ENCODE results near the gene ACACA. TPM values are rescaled to one million over a fixed set of nuclear protein-coding genes. Genes with fewer than 3 reads are reported as not detected.
A peak's percentile ranks its signal among the peaks of the same experiment; 100 is the strongest.
"Not testable (repeated sequence)": the region's sequence is repeated elsewhere in the genome, so short reads cannot be mapped to it uniquely, and the experiment has no call there.

The ACACA gene
- 10 to 100 TPM; 58.2 to 64.4 TPM for total RNA-seq

DNA sequence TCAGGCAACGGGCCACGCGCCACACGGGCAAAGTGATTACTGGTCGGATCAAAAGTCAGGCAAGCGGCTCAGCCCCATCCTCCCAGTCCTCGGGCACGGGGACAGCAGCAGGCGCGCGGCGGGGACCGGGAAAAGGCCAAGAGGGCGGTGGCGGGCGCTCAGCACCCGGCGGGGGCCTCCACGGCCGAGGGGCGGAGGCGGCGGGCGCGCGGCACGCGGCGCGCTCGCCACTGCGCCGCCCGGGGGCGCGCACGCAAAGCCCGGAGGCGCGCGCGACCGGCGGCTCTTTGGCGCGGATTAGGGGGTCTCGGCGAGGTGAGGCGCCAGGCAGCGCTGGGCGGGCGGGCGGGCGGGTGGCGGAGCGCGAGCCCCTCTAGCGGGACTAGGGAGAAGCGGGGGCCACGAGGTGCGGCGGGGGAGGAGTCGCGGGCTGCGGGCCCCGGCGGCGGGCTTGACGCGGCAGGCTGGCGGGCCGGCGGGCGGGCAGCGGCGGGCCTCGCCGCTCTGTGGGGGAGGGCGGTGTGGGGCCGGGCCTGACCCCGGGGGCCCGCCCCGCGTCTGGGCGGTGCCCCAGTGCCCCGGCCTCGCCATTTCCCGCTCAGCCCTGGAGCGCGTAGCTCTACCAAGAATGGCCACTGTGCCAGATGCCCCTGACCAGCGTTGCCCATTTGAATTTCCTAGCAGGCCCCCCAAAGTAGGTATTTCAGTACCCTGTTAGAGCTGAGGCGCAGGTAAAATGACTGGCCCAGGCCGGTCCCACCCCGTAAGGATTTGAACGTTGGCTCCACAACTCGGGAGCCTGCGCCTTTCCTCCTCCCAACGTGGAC, at the start of gene ACACA, which contains the start of gene TADA2A:
ACACA (minus strand) TSS at position 202 of the 827 bp plus-strand sequence. CDS start 537 bp downstream, outside the sequence.
TADA2A (plus strand) TSS at position 252 of the 827 bp plus-strand sequence. CDS start 4,480 bp downstream, outside the sequence.
- CTCF ChIA-PET = interaction anchor here (1.1 to 4.1 kb wide), 4 partner anchors 9 to 33 kb away, joined by 3 to 35 read pairs (median 5); partner anchors contain the start of gene C17orf78
- Mint-ChIP-seq H3K27me3 (no peaks in the 10 kb centered on the region), H3K36me3 (peaks cover 27% of the 10 kb centered on the region), H3K27ac (peak within 1 kb of the TSS; percentile 97), H3K4me1 (ENCODE audit: low read depth) (peaks cover 55% of the 10 kb centered on the region), H3K9me3 (no peaks in the 10 kb centered on the region), H3K4me3 (peak within 1 kb of the TSS; percentile 99)
- peak; percentile 86 for DNase-seq
- POLR2A ChIA-PET = interaction anchor here (0.6 to 3.2 kb wide), 7 partner anchors 14 to 202 kb away, joined by 3 to 15 read pairs (median 3); partner anchors contain the start of gene SYNRG
- intact Hi-C loops (cut with micrococcal nuclease) = loop anchor here (1.0 to 2.0 kb wide), 3 partner anchors 24 to 84 kb away; no protein-coding TSS in a partner anchor

- Mint-ChIP-seq H3K9me3 (no peaks in the 10 kb centered on the region), H3K4me3 (no peak overlapping the region), H3K27ac (no peak overlapping the region), H3K27me3 (no peaks in the 10 kb centered on the region), H3K4me1 (ENCODE audit: low read depth) (peaks cover 5% of the 10 kb centered on the region), H3K36me3 (peaks cover 34% of the 10 kb centered on the region)
- ChIA-PET CTCF (interaction anchor here (0.9 to 2.3 kb wide), 3 partner anchors 12 to 77 kb away, joined by 3 to 12 read pairs (median 6); no protein-coding TSS in a partner anchor), POLR2A (interaction anchor here (1.5 kb wide), 1 partner anchor 20 kb away, joined by 4 read pairs; no protein-coding TSS in a partner anchor)
- intact Hi-C loops (cut with micrococcal nuclease) = no loop called here
- no peak for DNase-seq
Observed at GRCh38 chr17:37450112-37450511, 43.5 kb upstream of the ACACA start.

GRCh38 chr17:37447641-37448040, 41.0 kb upstream of the ACACA start:
- Mint-ChIP-seq H3K9me3 (no peaks in the 10 kb centered on the region), H3K4me3 (no peak overlapping the region), H3K36me3 (peaks cover 41% of the 10 kb centered on the region), H3K27ac (no peak overlapping the region), H3K27me3 (no peaks in the 10 kb centered on the region), H3K4me1 (ENCODE audit: low read depth) (peaks cover 5% of the 10 kb centered on the region)
- CTCF ChIA-PET = no interaction called here
- intact Hi-C loops (cut with micrococcal nuclease) = no loop called here
- no peak for DNase-seq
- POLR2A ChIA-PET = no interaction called here

DNA sequence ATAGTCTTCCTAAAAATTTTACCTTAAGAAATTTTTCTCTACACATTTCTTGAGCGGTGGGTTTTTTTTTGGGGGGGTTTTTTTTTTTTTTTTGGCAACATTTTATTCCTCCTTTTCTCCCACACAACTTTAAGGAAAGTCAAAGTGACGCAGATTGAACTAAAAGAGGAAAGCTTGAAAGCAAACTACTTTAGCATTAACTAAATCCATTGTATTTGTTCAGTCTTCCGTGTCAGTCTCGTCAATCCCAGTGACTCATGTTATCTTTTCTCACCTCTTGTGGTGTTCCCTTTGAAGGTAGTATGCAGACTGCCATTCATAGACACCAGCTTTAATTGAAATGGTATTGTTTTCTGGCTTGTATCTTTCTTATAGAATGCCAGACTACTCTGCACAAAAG, 39.4 kb upstream of the ACACA start:
- H3K4me3 Mint-ChIP-seq = no peak overlapping the region
- no peaks in the 10 kb centered on the region for H3K9me3 Mint-ChIP-seq
- DNase-seq = no peak
- POLR2A ChIA-PET = no interaction called here
- H3K36me3 Mint-ChIP-seq = peaks cover 44% of the 10 kb centered on the region
- peaks cover 5% of the 10 kb centered on the region for H3K4me1 Mint-ChIP-seq (ENCODE audit: low read depth)
- intact Hi-C loops (cut with micrococcal nuclease) = no loop called here
- no peaks in the 10 kb centered on the region for H3K27me3 Mint-ChIP-seq
- CTCF ChIA-PET = no interaction called here
- H3K27ac Mint-ChIP-seq = no peak overlapping the region

DNA sequence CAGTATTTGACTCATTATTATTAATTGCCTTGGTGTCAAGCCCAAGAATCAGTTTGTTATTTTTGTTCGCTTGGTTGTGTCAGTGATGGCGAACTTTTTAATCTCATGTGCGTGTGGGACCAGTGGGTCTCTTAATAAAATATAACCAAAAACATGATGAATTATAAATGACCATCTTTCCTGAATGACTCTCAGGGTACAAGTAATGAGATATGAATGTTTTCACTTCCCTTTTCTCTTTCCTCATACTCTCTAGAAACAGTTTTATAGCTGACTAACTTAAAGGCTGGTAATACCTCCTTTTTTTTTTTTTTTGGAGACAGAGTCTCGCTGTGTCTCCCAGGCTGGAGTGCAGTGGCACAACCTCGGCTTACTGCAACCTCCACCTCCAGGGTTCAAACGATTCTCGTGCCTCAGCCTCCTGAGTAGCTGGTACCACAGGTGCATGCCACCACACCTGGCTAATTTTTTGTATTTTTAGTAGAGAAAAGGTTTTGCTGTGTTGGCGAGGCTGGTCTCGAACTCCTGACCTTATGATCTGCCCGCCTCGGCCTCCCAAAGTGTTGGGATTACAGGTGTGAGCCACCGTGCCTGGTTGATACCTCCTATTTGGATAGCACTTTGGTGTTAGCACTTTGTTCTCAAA, 34.9 kb upstream of the ACACA start:
- H3K36me3 Mint-ChIP-seq = peaks cover 41% of the 10 kb centered on the region
- intact Hi-C loops (cut with micrococcal nuclease); H3K27ac Mint-ChIP-seq; H3K4me3 Mint-ChIP-seq; H3K27me3 Mint-ChIP-seq; H3K4me1 Mint-ChIP-seq (ENCODE audit: low read depth); H3K9me3 Mint-ChIP-seq; DNase-seq: not testable (repeated sequence)
- ChIA-PET POLR2A (interaction anchor here (1.1 kb wide), 1 partner anchor 53 kb away, joined by 3 read pairs; no protein-coding TSS in a partner anchor), CTCF (interaction anchor here (0.6 to 1.2 kb wide), 4 partner anchors 12 to 566 kb away, joined by 3 to 4 read pairs (median 3); no protein-coding TSS in a partner anchor)

DNA sequence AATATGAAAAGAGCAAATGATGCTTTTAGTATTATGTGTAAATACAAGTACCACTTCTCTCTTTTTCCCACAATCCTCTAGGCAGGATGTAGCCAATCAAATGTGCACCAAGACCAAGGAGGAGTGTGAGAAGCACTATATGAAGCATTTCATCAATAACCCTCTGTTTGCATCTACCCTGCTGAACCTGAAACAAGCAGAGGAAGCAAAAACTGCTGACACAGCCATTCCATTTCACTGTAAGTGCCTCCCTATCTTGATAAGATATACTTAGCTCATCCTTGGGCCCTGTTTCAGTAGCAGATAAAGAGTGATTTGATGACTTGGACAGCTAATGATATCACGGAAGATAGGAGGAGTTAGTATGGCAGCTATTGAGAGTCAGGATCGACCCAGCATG, 33.8 kb upstream of the ACACA start:
- ChIA-PET POLR2A (interaction anchor here (1.1 kb wide), 1 partner anchor 54 kb away, joined by 3 read pairs; no protein-coding TSS in a partner anchor), CTCF (interaction anchor here (1.1 to 1.2 kb wide), 2 partner anchors 10 to 67 kb away, joined by 3 to 4 read pairs; no protein-coding TSS in a partner anchor)
- H3K4me3 Mint-ChIP-seq = no peak overlapping the region

DNA sequence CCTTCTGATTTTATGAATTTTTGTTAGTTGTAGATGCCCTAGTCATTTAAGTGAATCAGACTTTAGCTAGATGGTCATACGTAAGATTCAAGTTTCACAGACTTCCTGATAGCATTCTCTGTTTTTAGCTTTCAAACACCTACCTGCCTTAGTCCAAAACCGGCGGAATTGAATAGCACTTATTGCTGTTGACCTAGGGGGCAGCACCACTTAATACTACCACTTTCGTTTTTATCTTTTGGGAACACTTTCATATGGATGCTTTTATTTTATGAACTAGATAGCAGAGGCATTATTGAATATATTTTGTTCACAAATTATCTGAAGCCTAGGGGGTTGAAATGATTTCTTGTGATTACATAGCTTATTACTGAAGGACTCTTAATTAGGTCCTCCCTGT, 31.5 kb upstream of the ACACA start:
- no peak overlapping the region for H3K27ac Mint-ChIP-seq
- peaks cover 33% of the 10 kb centered on the region for H3K36me3 Mint-ChIP-seq
- CTCF ChIA-PET = interaction anchor here (0.9 to 2.3 kb wide), 6 partner anchors 12 to 65 kb away, joined by 3 to 12 read pairs (median 4); no protein-coding TSS in a partner anchor
- peaks cover 4% of the 10 kb centered on the region for H3K4me1 Mint-ChIP-seq (ENCODE audit: low read depth)
- H3K4me3 Mint-ChIP-seq = no peak overlapping the region
- H3K9me3 Mint-ChIP-seq = no peaks in the 10 kb centered on the region
- no peaks in the 10 kb centered on the region for H3K27me3 Mint-ChIP-seq
- intact Hi-C loops (cut with micrococcal nuclease) = no loop called here
- POLR2A ChIA-PET = no interaction called here
- no peak for DNase-seq

More for the DNA sequence above, 33.8 kb upstream of the ACACA start:
- Mint-ChIP-seq H3K4me1 (ENCODE audit: low read depth) (peaks cover 4% of the 10 kb centered on the region), H3K27ac (peak overlapping the region; percentile 6), H3K36me3 (peaks cover 38% of the 10 kb centered on the region), H3K9me3 (no peaks in the 10 kb centered on the region), H3K27me3 (no peaks in the 10 kb centered on the region)
- no peak for DNase-seq
- intact Hi-C loops (cut with micrococcal nuclease) = no loop called here

DNA sequence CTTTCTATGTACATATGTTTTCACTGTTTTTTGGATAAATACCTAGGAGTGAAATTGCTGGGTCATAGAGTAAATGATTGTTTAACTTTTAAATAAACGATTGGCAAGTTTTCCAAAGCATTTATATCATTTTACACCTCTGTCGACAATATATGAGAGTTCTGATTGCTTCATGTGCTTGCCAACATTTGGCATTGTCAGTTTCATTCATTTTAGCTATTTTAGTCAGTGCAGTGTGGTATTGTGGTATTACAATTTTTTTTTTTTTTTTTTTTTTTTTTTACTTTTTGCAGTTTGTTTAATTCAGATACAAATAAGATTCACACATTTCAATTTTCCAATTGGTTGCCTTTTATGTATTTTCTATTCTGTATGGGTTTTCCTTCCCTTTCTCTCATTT, 26.0 kb upstream of the ACACA start:
- H3K9me3 Mint-ChIP-seq = no peaks in the 10 kb centered on the region
- intact Hi-C loops (cut with micrococcal nuclease) = no loop called here
- H3K36me3 Mint-ChIP-seq = peaks cover 27% of the 10 kb centered on the region
- no peaks in the 10 kb centered on the region for H3K27me3 Mint-ChIP-seq
- DNase-seq = no peak
- ChIA-PET POLR2A (no interaction called here), CTCF (no interaction called here)
- peaks cover 32% of the 10 kb centered on the region for H3K4me1 Mint-ChIP-seq (ENCODE audit: low read depth)
- H3K27ac Mint-ChIP-seq = no peak overlapping the region
- no peak overlapping the region for H3K4me3 Mint-ChIP-seq

GRCh38 chr17:37430051-37430627, 23.5 kb upstream of the ACACA start:
- H3K27me3 Mint-ChIP-seq = no peaks in the 10 kb centered on the region
- no peak for DNase-seq
- intact Hi-C loops (cut with micrococcal nuclease) = loop anchor here (2.0 kb wide), 3 partner anchors 23 to 59 kb away; partner anchors contain the start of genes ACACA, DUSP14 and TADA2A

GRCh38 chr17:37429453-37429852, 22.8 kb upstream of the ACACA start:
- no peak overlapping the region for H3K4me3 Mint-ChIP-seq
- H3K27ac Mint-ChIP-seq = peak overlapping the region; percentile 97
- intact Hi-C loops (cut with micrococcal nuclease) = no loop called here
- DNase-seq = no peak
- CTCF ChIA-PET = interaction anchor here (0.8 to 1.6 kb wide), 8 partner anchors 11 to 304 kb away, joined by 3 to 4 read pairs (median 3); partner anchors contain the start of gene C17orf78
- H3K27me3 Mint-ChIP-seq = no peaks in the 10 kb centered on the region
- POLR2A ChIA-PET = interaction anchor here (1.0 to 2.4 kb wide), 10 partner anchors 21 to 175 kb away, joined by 4 to 15 read pairs (median 5); partner anchors contain the start of genes ACACA, DUSP14 and TADA2A
- H3K4me1 Mint-ChIP-seq (ENCODE audit: low read depth) = peaks cover 32% of the 10 kb centered on the region
- no peaks in the 10 kb centered on the region for H3K9me3 Mint-ChIP-seq
- H3K36me3 Mint-ChIP-seq = peaks cover 50% of the 10 kb centered on the region

More at GRCh38 chr17:37430051-37430627, 23.5 kb upstream of the ACACA start:
- Mint-ChIP-seq H3K4me3 (peak overlapping the region; percentile 54), H3K9me3 (no peaks in the 10 kb centered on the region), H3K27ac (peak overlapping the region; percentile 97), H3K36me3 (peaks cover 46% of the 10 kb centered on the region), H3K4me1 (ENCODE audit: low read depth) (peaks cover 32% of the 10 kb centered on the region)
- ChIA-PET CTCF (interaction anchor here (0.6 to 1.6 kb wide), 12 partner anchors 11 to 304 kb away, joined by 3 to 5 read pairs (median 3); partner anchors contain the start of genes ACACA, C17orf78 and TADA2A), POLR2A (interaction anchor here (0.6 to 2.4 kb wide), 12 partner anchors 20 to 884 kb away, joined by 3 to 15 read pairs (median 5); partner anchors contain the start of genes ACACA, DUSP14 and TADA2A)

DNA sequence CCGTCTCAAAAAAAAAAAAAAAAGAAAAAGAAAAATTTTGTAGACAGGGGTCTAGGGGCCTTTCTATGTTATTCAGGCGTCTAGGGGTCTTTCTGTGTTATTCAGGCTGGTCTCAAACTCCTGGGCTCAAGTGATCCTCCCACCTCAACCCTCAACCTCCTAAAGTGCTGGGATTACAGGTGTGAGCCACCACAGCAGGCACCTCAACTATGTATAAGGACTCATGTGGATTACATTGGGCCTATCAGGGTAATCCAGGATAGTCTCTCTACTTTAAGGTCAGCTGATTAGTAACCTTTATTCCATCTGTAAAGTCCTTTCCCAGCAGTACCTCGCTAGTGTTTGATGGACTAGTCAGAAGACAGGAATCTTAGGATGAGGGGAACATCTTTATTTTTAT, 22.4 kb upstream of the ACACA start:
- intact Hi-C loops (cut with micrococcal nuclease) = no loop called here
- ChIA-PET POLR2A (interaction anchor here (1.5 to 2.4 kb wide), 3 partner anchors 21 to 60 kb away, joined by 5 to 15 read pairs (median 6); partner anchors contain the start of genes ACACA, DUSP14 and TADA2A), CTCF (interaction anchor here (0.8 to 1.6 kb wide), 2 partner anchors 20 to 55 kb away, joined by 4 read pairs; no protein-coding TSS in a partner anchor)
- Mint-ChIP-seq H3K27me3 (no peaks in the 10 kb centered on the region), H3K4me3 (no peak overlapping the region), H3K9me3 (no peaks in the 10 kb centered on the region), H3K4me1 (ENCODE audit: low read depth) (peaks cover 32% of the 10 kb centered on the region), H3K27ac (peak overlapping the region; percentile 97), H3K36me3 (peaks cover 49% of the 10 kb centered on the region)
- DNase-seq = no peak
